ENCODE data around the gene EXOSC9. TPM values are rescaled to one million over a fixed set of nuclear protein-coding genes. Genes with fewer than 3 reads are reported as not detected.

Gene EXOSC9
- total and polyA plus RNA-seq, 11 donors: 12.2 to 26.2 (median 17.1) TPM

- TF ChIP-seq CTCF (IDR thresholded peaks at IDR 0.05) (no peak), POLR2A (IDR thresholded peaks at IDR 0.05) (no peak)
- Histone ChIP-seq H3K27me3 (no peaks in the 10 kb centered on the region), H3K9me3 (no peaks in the 10 kb centered on the region), H3K36me3 (peaks cover 0 to 42% (median 20%) of the 10 kb centered on the region in 9 donors), H3K4me3 (peak overlapping the region; percentile 22 to 73 (median 64)), H3K27ac (peak overlapping the region in 1 of 12 donors; percentile 84), H3K4me1 (peaks cover 0 to 25% (median 7%) of the 10 kb centered on the region in 12 donors)
- WGBS, 4 donors: 2% methylated on average over 30 of the region's 30 CpGs
- intact Hi-C loops (cut with DNase I): loop anchor here in 1 of 10 donors (1.0 kb wide), 1 partner anchor 22 kb away; the partner anchor contains the start of gene EXOSC9
- peak in 2 of 5 donors; percentile 5 to 31 for DNase-seq
- peak in 2 of 4 donors; percentile 2 to 6 for ATAC-seq
These were observed 21.8 kb downstream of the EXOSC9 start for GRCh38 chr4:121822796-121823504.

GRCh38 chr4:121823505-121824170 lies 22.5 kb downstream of the EXOSC9 start, which contains the start of gene CCNA2:
Gene CCNA2, minus strand, starts transcription at chr4:121823883. Its CDS starts 255 bp downstream, at chr4:121823628.
- 0 to 1% (median 0%) methylated on average over 60 to 63 of the region's 63 CpGs for WGBS, 4 donors
- intact Hi-C loops (cut with DNase I): loop anchor here in 2 of 10 donors (1.0 to 2.0 kb wide), 3 partner anchors 22 to 47 kb away; partner anchors contain the start of genes BBS7 (in 2 of the 2) and EXOSC9 (in 2 of the 2)

GRCh38 chr4:121824171-121824527 lies 23.0 kb downstream of the EXOSC9 start:
- intact Hi-C loops (cut with DNase I): loop anchor here in 2 of 10 donors (2.0 kb wide), 2 partner anchors 23 to 47 kb away; partner anchors contain the start of genes BBS7 (in 2 of the 2) and EXOSC9 (in 1 of the 2)
- H3K4me1 ChIP-seq: peaks cover 0 to 25% (median 7%) of the 10 kb centered on the region in 12 donors
- peaks cover 0 to 42% (median 18%) of the 10 kb centered on the region in 9 donors for H3K36me3 ChIP-seq
- TF ChIP-seq CTCF (IDR thresholded peaks at IDR 0.05) (peak in 1 of 12 donors; percentile 2), POLR2A (IDR thresholded peaks at IDR 0.05) (peak in 1 of 2 donors; percentile 29)
- no peaks in the 10 kb centered on the region for H3K27me3 ChIP-seq
- no peak for DNase-seq
- 6 to 9% (median 7%) methylated on average over 8 of the region's 8 CpGs for WGBS, 4 donors
- no peaks in the 10 kb centered on the region for H3K9me3 ChIP-seq
- peak overlapping the region in 11 of 12 donors; percentile 63 to 87 (median 81) for H3K27ac ChIP-seq
- H3K4me3 ChIP-seq: peak overlapping the region in 11 of 12 donors; percentile 30 to 73 (median 64)
- ATAC-seq: no peak

More at GRCh38 chr4:121823505-121824170, 22.5 kb downstream of the EXOSC9 start, which contains the start of gene CCNA2:
- H3K9me3 ChIP-seq: no peaks in the 10 kb centered on the region
- DNase-seq (peak; percentile 96 to 98 (median 97)), ATAC-seq (peak; percentile 100)
- TF ChIP-seq CTCF (IDR thresholded peaks at IDR 0.05): peak in 3 of 12 donors; percentile 5 to 23 (median 22)
- peak in 1 of 2 donors; percentile 46 for TF ChIP-seq POLR2A (IDR thresholded peaks at IDR 0.05)
- H3K27ac ChIP-seq: peak within 1 kb of the TSS in 11 of 12 donors; percentile 63 to 87 (median 81)
- peaks cover 0 to 42% (median 18%) of the 10 kb centered on the region in 9 donors for H3K36me3 ChIP-seq
- no peaks in the 10 kb centered on the region for H3K27me3 ChIP-seq
- H3K4me3 ChIP-seq: peak within 1 kb of the TSS; percentile 22 to 73 (median 64)
- peaks cover 0 to 25% (median 7%) of the 10 kb centered on the region in 12 donors for H3K4me1 ChIP-seq
